RPMI8226 (cell line): ENCODE data around the gene UQCC3.
"Not testable (repeated sequence)": the region's sequence is repeated elsewhere in the genome, so short reads cannot be mapped to it uniquely, and the experiment has no call there.

ENCODE experiments used
- DNase-seq: peaks from one replicate; pipeline ENCODE4 v3.0.0-alpha.2; 2015

The UQCC3 gene

DNA sequence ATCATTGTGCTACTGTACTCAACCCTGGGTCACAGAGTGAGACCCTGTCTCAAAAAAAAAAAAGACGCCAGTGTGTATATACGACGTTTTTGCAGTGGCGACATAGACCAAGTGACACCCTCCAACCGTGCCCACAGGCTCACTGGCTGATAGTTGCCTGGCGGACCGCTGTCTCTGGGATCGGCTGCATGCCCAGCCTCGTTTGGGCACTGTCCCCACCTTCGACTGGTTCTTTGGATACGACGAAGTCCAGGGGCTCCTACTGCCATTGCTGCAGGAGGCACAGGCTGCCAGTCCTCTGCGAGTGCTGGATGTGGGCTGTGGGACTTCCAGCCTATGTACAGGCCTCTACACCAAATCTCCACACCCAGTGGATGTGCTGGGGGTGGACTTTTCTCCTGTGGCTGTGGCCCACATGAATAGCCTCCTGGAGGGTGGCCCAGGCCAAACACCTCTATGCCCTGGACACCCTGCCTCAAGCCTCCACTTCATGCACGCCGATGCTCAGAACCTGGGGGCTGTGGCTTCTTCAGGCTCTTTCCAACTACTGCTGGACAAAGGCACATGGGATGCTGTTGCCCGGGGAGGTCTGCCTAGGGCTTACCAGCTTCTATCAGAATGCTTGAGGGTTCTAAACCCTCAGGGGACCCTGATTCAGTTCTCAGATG is 5.1 kb upstream of the UQCC3 start:
- peak; percentile 23 for DNase-seq

DNA sequence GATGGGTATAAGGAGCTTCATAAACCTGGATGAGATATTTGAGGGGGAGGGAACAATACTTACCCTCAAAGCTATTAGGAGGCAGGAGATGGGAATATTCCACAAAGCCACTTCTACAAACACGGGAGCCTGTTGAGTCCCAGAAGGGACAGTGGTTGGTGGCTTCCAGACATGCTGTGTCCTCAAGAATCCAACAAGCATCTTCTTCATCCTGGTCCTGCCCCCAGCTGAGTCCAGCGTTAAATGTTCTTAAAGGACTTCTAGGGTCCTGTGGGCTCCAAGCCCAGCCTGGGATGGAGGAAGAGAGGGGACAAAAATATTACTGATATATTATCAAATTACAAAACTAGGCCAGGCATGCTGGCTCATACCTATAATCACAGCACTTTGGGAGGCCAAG is 4.0 kb upstream of the UQCC3 start:
- no peak for DNase-seq

DNA sequence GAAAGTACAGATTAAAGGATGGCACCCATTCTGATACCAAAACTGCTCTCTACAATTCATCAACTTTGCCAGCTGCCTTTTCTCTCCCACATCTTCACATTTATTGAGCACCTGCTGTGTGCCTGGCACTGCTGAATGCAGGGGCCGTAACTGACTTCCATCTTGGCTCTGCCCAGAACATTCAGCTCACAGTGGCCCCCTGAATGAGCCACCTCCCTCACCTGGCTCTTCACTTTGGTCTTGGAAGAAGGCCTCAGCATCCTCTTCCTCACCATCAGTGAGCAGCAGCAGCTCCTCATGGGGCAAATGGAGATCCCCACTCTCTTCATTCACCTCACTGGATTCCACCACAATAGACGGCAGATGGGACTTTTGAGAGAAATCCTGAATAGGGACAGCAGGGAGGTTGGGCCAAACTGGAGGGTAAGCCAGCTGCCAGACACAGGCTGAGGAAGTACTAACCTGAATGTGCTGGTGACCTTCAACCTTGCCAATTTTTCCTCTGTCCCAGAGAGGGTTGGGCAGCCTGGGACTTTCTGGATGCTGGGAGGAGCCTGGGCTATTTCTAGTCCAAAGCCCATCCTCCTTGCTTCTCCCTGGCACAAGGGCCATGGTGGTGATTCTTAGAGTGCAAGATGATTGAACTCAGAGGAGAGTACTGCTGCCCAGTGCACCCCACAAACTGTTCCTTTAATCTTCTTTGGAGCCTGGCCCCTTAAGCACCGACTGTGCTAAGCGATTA is 1.9 kb upstream of the UQCC3 start:
- DNase-seq, result no peak

DNA sequence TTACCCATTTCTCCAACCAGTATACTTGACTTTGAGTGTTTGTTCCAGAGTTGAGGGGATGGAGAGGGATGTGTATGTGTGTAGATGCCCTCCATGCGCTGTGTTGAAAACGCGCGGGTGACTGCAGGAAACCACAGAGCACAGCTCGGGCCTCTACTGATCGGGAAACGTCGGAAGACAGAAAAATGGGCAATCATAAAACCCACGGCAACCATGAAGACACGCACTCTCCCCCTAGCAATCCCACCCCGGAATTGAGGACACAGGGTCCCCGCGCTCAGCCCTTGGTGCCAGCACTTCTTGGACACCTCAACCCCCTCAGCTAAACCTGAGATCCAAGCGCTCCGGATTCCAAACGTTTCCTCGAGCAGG is 251 bp upstream of the UQCC3 start:
- DNase-seq, result no peak

DNA sequence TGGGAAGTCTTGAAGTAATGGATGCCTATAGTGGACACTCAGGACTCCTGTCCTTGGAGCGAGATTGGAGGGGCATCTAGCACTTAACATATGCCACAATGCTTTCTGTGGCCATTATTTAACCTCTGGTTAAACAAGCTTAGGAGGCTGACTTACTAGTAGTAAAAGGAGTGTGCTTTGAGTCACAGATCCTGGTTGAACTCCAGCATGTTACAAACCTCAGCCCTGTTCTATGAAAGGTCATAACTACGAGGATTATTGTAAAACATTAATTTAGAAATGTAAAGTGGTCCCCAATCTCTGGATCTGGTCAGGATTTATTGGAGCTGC is 1.7 kb downstream of the UQCC3 start:
- DNase-seq, result no peak

DNA sequence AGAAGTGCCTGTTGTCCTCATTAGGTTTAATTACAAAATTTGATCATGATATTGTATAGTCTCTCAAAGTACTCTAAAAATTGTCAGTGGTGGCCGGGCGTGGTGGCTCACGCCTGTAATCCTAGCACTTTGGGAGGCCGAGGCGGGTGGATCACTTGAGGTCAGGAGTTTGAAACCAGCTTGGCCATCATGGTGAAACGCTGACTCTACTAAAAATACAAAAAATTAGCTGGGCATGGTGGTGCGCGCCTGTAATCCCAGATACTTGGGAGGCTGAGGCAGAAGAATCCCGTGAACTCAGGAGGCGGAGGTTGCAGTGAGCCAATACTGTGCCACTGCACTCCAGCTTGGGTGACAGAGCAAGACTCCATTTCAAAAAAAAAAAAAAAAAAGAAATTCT is 3.9 kb downstream of the UQCC3 start:
- not testable (repeated sequence) for DNase-seq

DNA sequence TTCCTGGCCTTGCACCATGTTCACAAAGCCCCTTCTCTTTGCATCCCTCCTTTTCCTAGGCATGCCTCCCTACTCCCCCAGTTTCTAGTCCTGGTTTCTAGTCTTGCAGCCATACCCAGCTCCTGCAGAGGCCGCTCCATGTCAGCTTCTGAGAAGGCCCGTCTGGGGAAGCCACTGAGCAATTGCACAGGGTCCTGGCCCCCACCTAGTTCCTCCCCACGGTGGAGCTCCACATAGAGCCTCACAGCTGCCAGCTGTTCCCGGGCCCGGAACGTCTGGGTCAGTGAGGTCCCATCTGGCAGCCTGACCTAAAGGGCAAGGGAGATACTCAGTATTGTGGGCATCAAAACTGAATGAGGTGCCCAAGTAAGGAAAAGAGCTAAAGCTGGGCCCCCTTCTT is 5.2 kb downstream of the UQCC3 start:
- no peak for DNase-seq

DNA sequence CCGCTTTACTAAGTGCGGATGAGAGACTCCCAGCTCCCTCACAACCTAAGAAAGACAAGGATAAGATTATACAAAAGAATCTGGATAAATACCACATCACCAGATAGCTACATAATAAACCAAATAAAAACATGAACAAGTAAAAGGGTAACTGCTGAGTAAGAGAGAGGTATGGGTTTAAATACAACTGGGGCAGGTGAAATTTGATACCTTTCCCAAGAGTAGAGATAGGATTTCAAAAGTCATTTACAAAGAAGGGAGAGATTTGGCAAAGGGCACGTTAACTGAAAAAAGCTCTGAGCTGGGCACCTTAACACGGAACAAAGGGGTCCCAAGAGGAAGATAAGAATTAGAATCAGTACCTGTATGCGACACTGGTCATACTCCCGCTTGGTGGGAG is 5.7 kb downstream of the UQCC3 start:
- DNase-seq, result no peak

DNA sequence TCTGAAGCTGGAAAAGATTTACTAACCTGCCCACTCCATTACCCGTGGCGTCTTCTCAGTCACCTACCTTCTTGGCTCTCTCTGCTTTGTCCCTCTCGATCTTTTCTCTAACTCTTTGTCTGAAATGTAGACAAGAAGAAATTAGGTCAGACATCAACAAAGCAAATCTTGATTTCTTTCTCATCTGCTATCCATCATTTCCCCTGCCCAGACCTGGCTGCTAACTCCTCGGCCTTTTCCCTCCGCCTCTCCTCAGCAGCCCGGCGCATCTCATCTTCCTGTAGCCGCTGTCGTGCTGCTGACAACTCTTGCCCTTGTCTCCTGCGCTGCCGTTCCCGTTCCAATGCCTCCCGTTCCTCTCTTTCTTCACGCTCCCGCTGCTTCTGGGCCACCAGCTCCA is 6.2 kb downstream of the UQCC3 start:
- no peak for DNase-seq

DNA sequence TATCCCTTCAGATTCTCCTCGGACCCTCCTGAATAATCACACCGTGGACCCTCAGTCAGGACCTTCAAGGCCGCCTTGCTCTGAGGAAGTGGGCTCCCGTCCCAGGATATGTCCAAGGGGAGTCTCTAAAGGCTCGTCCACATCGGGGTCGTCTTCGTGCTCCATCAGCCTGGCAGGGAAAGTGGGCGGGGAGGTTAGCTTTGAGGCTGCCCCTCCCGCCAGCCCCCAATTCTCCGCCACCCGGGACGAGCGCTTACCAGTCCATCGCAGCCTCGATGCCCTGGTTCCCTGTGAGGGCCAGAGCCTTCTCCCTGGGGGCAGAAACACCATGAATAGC is 6.9 kb downstream of the UQCC3 start:
- DNase-seq, result no peak

DNA sequence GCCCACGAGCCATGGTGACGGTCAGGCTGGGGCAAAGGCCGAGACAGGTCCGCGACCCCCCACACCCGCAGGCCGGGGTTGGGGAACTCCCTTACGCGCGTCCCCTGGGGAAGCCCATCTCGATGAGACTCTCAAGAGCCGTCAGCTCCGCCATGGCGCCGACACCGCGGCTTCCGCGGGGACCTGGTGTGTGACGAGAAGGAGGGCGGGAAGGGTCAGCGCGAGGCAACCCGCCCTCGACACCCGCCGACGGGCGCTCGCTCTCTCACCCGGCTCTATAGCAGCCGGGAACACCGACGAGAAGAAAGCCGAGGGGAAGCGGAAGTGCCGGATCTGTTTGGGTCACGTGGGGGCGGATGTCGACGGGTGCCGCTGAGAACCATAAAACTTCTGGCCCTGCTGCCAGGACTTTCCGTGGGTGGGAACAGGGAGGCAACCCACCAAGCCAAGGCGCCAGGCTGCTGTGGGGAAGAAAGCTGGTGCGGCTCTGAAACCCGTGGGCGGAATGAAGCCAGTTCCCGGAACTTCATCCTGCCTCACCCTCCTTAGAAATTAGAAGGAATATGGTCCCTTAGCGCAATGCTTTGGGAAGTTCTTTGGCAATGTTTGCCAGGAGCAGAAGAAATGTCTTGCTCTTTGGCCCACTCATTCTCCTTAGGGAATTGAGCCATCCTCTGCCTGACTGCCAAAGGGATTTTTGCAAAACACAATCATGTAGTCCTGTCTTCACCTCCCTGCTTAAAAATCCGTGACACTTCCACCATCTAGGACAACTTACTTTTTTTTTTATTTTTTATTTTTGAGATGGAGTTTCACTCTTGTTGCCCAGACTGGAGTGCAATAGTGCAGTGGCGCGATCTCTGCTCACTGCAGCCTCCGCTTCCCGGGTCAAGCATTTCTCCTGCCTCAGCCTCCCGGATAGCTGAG is 7.6 kb downstream of the UQCC3 start, which contains the start of gene UBXN1:
Gene UBXN1 (minus strand): TSS at position 304 of the 927 bp plus-strand sequence. CDS start 150 bp downstream, at position 154.
- peak; percentile 94 for DNase-seq

DNA sequence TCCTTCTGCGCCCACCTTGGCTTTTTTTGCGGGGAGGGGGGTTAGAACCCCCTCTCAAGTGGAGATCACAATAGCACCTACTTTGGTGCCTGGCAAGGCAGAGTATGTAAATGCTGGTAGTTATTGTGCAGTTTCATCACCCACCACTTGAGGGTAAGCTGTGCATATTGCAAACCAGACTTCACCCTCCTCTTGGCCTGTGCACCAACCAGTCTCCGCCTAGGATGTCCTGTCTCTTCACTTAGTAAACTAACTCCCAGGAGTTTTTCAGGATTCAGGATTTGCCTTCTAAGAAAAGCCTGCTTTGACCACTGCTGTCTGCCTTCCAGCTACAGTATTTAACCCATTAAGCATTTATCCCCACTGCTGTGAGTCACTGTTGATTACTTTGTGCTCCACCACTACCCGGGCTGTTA is 9.4 kb downstream of the UQCC3 start:
- peak; percentile 81 for DNase-seq

DNA sequence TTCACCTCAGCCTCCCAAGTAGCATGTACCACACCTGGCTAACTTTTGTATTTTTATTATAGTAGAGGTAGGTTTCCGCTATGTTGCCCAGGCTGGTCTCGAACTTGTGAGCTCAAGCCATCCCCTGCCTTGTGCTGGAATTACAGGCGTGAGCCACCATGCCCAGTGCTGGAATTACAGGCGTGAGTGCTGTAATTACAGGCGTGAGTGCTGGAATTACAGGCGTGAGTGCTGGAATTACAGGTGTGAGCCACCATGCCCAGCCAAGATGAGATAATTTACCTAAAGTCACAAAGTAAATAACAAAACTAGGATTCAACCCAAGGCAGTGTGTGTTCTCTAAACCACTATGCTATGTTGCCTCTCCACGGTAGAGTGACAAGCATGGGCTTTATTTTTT is 11.0 kb downstream of the UQCC3 start:
- DNase-seq, result no peak

DNA sequence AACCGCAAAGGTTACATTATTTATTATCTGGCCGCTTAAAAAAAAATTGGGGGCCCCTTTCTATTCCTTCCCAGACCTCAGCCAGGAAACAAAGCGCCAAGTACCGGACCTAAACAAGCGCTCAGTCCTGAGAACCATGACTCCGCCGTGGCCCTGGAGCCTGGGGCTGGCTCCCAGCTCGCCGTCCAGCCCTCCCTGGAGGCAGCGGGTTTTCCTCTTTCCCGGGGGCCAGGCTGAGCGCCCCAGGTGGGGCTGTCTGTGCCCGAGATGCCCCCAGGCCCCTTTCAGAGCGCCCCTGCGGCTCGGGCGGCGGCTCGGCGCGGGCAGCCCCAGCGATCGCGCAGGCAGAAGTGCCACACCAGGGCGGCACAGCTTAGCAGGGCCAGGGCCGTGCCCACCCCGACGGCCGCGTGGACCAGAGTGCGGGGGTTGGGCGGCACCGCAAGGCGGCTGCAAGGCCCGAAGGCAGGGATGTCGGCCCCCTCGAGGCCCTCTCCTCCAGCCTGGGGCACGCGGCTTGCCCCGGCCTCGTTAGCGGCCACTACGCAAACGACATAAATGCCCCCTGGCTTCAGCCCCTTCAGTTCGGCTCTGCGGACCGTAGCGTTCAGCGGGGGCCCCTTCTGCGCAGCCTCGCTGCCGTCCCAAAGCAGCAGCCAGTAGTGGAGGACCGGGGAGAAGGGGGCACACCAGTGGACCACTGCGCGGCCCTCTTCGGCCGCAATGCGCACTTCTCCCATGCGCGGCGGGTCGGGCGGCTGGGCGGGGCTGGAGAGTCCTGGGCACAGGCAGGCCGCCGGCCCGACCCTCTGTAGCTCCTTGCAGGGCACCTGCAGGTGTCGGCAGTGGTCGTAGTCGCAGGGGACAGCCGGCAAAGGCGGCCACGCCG is 16.3 kb downstream of the UQCC3 start:
- no peak for DNase-seq

DNA sequence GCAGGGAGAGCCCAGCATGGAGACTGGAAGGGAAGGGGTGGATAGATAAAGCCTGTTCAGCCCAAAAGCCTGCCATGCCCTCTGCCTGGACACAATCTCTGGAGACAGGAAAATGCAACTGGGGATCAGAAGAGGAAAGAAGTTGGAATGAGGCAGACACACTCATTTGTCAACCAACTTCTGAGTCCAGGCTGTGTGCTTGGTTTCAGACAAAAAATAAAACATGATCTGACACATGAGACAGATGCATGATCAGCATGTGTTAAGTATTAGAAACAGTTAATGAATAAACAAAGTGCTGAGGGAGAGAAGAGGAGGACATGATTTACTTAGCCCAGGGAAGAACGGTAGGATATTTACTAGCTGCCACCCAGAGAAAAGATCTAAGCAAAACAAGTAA is 17.0 kb downstream of the UQCC3 start:
- no peak for DNase-seq

DNA sequence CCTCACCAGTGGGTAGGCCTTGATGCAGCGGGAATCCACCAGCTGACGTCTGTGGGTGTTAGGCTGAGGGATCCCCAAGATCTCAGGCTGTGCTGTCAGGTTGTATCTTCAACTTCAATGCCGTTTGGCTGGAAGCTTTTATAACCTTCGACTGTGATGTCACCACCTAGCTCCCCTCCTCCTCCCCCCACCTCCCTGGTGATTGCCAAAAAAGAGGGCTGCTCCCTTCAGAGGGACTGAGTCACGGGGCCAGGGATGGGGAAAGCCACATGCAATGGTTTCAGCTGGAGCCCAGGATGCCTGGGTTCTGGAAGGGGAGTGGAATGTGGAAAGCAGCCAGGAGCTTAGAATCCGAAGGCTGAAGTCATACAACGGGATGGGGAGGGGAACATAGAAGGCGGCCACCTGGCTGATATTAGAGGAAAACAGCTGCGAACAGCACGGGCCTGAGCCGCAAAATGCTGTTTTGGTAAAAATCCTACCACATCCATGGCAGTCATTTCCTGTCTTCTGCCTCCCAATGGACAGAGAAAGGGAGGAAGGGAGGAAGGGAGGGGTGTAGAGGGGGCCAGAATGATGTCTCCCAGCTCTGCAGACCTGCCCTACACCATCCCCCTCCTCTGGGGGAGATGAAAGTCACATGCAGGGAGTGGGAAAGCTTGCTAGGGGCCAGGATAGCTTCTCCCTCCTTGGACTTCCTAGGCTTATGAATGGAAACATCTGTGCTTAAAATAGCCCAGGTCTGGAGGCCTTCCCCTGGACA is 18.1 kb downstream of the UQCC3 start, which contains the start of gene LRRN4CL:
Gene LRRN4CL (minus strand): TSS at position 110 of the 763 bp plus-strand sequence. CDS start 1,022 bp downstream, outside the sequence.
- DNase-seq, result no peak

DNA sequence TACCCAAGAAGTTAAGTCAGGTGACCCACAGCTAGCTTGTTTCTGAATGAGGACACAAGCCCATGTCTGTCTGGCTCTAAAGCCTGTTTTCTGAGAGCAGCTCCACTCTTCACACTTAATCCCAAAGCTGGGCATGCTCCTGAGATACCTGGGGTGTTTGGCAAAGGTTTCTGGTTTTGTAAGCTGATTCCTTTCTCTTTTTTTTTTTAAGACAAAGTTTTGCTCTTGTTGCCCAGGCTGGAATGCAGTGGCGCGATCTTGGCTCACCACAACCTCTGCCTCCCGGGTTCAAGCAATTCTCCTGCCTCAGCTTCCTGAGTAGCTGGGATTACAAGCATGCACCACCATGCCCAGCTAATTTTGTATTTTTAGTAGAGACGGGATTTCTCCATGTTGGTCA is 22.2 kb downstream of the UQCC3 start:
- DNase-seq, result not testable (repeated sequence)

DNA sequence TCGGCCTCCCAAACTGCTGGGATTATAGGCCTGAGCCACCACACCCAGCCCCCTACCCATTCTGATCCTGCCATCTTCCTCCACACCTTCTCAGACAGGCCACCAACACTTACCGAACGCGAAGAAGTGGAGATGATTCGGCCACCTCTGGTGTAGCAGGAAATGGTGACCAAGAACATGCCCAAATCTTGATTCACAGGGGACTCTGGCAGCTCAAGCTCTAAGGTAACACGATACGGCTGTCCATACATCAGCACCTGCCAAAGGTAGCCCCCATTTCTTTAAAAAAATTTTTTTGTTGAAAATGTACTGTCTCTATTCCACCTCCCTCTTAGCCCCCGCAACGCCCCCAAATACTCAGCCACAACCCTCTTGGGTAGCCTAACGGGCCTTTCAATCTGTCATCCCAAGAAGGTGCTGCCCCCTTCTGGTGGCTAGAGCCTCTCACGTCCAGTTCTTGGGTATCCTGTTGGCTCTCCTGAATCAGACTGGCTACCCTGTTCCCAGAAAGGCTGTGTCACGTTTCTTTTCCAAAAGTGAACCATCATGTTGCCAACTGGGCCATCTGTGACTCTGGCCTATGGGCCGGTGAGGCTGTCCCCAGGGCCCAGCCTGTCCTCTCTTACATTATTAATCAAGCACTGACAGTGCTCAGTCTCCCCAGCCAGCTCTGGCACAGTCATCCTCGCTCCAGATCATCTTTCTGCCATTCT is 23.1 kb downstream of the UQCC3 start:
- peak; percentile 77 for DNase-seq

DNA sequence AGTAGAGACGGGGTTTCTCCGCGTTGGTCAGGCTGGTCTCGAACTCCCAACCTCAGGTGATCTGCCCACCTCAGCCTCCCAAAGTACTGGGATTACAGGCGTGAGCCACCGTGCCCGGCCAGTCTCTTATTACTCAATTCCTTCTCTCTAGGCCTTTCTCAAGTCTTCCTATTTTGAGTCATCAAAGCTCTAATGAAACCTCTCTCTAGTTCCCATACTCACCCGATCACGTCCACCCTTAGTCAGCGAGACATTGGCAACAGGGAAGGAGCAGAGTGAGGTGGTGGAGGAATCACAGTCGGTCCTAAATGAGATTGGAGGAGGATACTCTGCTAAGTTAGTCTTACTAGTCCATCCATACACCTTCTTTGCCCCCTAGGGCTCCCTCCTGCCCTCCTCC is 30.8 kb downstream of the UQCC3 start:
- no peak for DNase-seq

DNA sequence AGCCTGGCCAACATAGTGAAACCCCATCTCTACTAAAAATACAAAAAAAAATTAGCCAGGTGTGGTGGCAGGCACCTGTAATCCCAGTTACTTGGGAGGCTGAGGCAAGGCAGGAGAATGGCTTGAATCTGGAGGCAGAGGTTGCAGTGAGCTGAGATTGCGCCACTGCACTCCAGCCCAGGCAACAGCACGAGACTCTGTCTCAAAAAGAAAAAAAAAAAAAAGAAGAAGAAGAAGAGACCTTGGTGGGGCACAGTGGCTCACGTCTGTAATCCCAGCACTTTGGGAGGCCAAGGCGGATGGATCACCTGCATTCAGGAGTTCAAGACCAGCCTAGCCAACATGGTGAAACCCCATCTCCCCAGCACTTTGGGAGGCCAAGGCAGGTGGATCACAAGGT is 32.4 kb downstream of the UQCC3 start:
- not testable (repeated sequence) for DNase-seq

DNA sequence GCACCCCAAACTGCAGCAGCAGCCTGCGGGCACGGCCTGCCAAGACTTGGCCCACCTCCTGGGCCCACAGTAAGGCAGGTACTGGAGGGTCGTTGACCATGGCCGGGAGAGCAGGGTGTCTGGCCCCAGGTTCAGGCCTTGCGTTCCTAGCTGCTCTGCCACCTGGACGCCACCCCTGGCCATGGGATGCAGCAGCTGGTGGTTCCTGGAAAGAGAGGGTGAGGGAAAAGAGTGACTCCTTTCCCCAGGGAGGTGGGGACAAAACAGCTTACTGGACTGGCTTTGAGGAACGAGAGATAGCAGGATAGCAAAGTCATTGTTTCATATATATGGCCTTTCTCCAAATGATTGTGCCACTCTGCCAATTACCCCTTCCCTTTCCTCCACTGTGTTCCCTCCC is 33.9 kb downstream of the UQCC3 start:
- DNase-seq, result no peak
